Mucosa of rectum (tissue), 2 donors: ENCODE measurements around the gene RAPGEF2.
A peak's percentile ranks its signal among the peaks of the same experiment; 100 is the strongest.

ENCODE experiments used
- H3K27ac ChIP-seq, 2 donors: one replicate each; pipeline ENCODE4 v1.7.0; 2013; ENCODE audit warnings: inconsistent platforms in 2 of 2, low read depth in 2 of 2, low read length in 2 of 2
- H3K27me3 ChIP-seq, 2 donors: one replicate each; pipeline ENCODE4 v1.7.0; 2013; ENCODE audit warnings: low read length in 2 of 2; ENCODE audit not compliant: control insufficient read depth in 2 of 2, insufficient read depth in 2 of 2
- H3K36me3 ChIP-seq, 2 donors: one replicate each; pipeline ENCODE4 v1.7.0; 2013; ENCODE audit warnings: low read length in 2 of 2; ENCODE audit not compliant: control insufficient read depth in 2 of 2, insufficient read depth in 2 of 2
- H3K4me1 ChIP-seq, 2 donors: one replicate each; pipeline ENCODE4 v1.7.0; 2013; ENCODE audit warnings: low read length in 2 of 2, mild to moderate bottlenecking in 1 of 2; ENCODE audit not compliant: control insufficient read depth in 2 of 2, insufficient read depth in 2 of 2
- H3K4me3 ChIP-seq, 2 donors: one replicate each; pipeline ENCODE4 v1.7.0; 2013; ENCODE audit warnings: low read length in 2 of 2
- H3K9ac ChIP-seq, 2 donors: one replicate each; pipeline ENCODE4 v1.7.0; 2013; ENCODE audit warnings: low read length in 2 of 2, low read depth in 1 of 2, mild to moderate bottlenecking in 1 of 2
- H3K9me3 ChIP-seq, 2 donors: one replicate each; pipeline ENCODE4 v1.7.0; 2013; ENCODE audit warnings: low read length in 2 of 2; ENCODE audit not compliant: control insufficient read depth in 2 of 2
- donor health status: healthy.
- donor health status: Normal muscosa, but diverticular disease.

RAPGEF2 gene

GRCh38 chr4:159279084-159279483 lies 176.2 kb downstream of the RAPGEF2 start:
- H3K9me3 ChIP-seq, result no peaks in the 10 kb centered on the region

GRCh38 chr4:159280442-159281172 lies 177.7 kb downstream of the RAPGEF2 start:
- H3K36me3 ChIP-seq, result no peaks in the 10 kb centered on the region
- no peak overlapping the region for H3K9ac ChIP-seq
- H3K4me1 ChIP-seq, result peaks cover 4 to 6% of the 10 kb centered on the region in 2 donors
- no peaks in the 10 kb centered on the region for H3K27me3 ChIP-seq
- H3K27ac ChIP-seq, result peak overlapping the region; percentile 63 to 64
- H3K9me3 ChIP-seq, result no peaks in the 10 kb centered on the region
- peak overlapping the region in 1 of 2 donors; percentile 42 for H3K4me3 ChIP-seq

More at GRCh38 chr4:159279084-159279483, 176.2 kb downstream of the RAPGEF2 start:
- Histone ChIP-seq H3K9ac (no peak overlapping the region), H3K27me3 (no peaks in the 10 kb centered on the region), H3K4me3 (no peak overlapping the region), H3K36me3 (no peaks in the 10 kb centered on the region), H3K4me1 (peaks cover 4 to 8% of the 10 kb centered on the region in 2 donors), H3K27ac (peak overlapping the region in 1 of 2 donors; percentile 18)

- no peaks in the 10 kb centered on the region for H3K27me3 ChIP-seq
- no peaks in the 10 kb centered on the region for H3K36me3 ChIP-seq
- H3K9ac ChIP-seq, result no peak overlapping the region
- no peak overlapping the region for H3K4me3 ChIP-seq
- no peak overlapping the region for H3K27ac ChIP-seq
- no peaks in the 10 kb centered on the region for H3K9me3 ChIP-seq
- H3K4me1 ChIP-seq, result peaks cover 4 to 6% of the 10 kb centered on the region in 2 donors
These were observed 178.9 kb downstream of the RAPGEF2 start for GRCh38 chr4:159281771-159282170.

GRCh38 chr4:159282329-159282728 lies 179.4 kb downstream of the RAPGEF2 start:
- H3K27ac ChIP-seq, result no peak overlapping the region
- H3K36me3 ChIP-seq, result no peaks in the 10 kb centered on the region
- H3K9me3 ChIP-seq, result no peaks in the 10 kb centered on the region
- H3K27me3 ChIP-seq, result no peaks in the 10 kb centered on the region
- no peak overlapping the region for H3K4me3 ChIP-seq
- peaks cover 4 to 6% of the 10 kb centered on the region in 2 donors for H3K4me1 ChIP-seq
- H3K9ac ChIP-seq, result no peak overlapping the region

- Histone ChIP-seq H3K27me3 (no peaks in the 10 kb centered on the region), H3K4me1 (peaks cover 4 to 6% of the 10 kb centered on the region in 2 donors), H3K4me3 (no peak overlapping the region), H3K9ac (no peak overlapping the region), H3K27ac (no peak overlapping the region), H3K36me3 (no peaks in the 10 kb centered on the region), H3K9me3 (no peaks in the 10 kb centered on the region)
These were observed 180.1 kb downstream of the RAPGEF2 start for GRCh38 chr4:159282944-159283343.

DNA sequence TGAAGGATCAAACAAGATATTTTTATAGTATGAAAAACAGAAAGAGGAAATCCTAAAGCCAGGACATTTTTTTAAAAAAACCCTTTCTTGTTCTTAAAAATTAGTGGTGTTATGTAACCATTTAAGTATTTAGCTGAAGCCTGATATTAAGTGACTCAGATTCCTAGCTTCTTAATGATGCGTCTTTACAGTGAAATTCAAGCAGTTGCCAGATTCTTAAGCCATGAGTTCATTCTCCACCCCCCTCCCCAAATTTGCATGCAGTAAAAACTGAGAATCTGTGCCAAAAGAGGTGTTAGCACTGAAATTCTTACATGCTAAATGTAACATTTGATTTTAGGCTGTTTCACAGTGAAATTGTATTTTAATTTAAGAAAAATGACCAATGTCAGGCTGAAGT lies 180.8 kb downstream of the RAPGEF2 start:
- Histone ChIP-seq H3K4me1 (peaks cover 4 to 6% of the 10 kb centered on the region in 2 donors), H3K27me3 (no peaks in the 10 kb centered on the region), H3K4me3 (no peak overlapping the region), H3K27ac (no peak overlapping the region), H3K36me3 (no peaks in the 10 kb centered on the region), H3K9me3 (no peaks in the 10 kb centered on the region), H3K9ac (no peak overlapping the region)

DNA sequence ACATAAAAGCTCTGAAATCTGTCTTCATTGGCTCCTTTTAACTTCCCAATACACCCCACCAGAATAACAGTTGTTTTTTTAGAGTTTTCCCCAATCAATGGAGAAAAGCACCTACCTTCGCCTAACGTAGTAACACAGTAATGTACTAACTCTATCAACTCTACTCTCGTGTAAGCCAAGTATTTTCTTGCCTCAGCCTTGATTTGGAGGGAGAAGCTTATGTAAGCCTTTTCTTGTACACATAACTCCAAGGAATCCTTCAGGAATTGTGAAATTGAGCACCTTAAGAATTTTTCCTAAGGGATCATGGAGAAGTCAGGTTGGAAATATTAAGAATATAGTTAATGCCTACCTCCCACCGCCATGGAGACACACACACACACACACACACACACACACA lies 181.2 kb downstream of the RAPGEF2 start:
- no peak overlapping the region for H3K9ac ChIP-seq
- H3K4me1 ChIP-seq, result peaks cover 4 to 6% of the 10 kb centered on the region in 2 donors
- H3K27ac ChIP-seq, result no peak overlapping the region
- H3K27me3 ChIP-seq, result no peaks in the 10 kb centered on the region
- no peaks in the 10 kb centered on the region for H3K36me3 ChIP-seq
- H3K9me3 ChIP-seq, result no peaks in the 10 kb centered on the region
- H3K4me3 ChIP-seq, result no peak overlapping the region

DNA sequence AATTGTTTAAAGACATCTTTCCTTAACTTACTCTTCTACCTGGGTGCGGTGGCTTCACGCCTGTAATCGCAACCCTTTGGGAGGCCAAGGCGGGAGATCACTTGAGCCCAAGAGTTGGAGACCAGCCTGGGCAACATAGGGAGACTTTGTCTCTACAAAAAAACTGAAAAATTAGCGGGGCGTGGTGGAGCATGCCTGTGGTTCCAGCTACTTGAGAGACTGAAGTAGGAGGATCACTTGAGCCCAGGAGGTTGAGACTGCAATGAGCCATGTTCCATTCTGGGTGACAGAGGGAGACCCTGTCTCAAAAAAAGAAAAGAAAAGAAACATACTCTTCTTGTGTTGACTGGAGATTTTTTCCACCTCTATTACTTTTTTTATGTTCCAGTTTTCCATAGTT lies 181.9 kb downstream of the RAPGEF2 start:
- H3K27me3 ChIP-seq, result no peaks in the 10 kb centered on the region
- no peaks in the 10 kb centered on the region for H3K9me3 ChIP-seq
- H3K4me1 ChIP-seq, result peaks cover 4 to 6% of the 10 kb centered on the region in 2 donors
- H3K4me3 ChIP-seq, result no peak overlapping the region
- no peaks in the 10 kb centered on the region for H3K36me3 ChIP-seq
- H3K27ac ChIP-seq, result no peak overlapping the region
- H3K9ac ChIP-seq, result no peak overlapping the region

- H3K9ac ChIP-seq, result no peak overlapping the region
- no peaks in the 10 kb centered on the region for H3K27me3 ChIP-seq
- no peak overlapping the region for H3K4me3 ChIP-seq
- no peak overlapping the region for H3K27ac ChIP-seq
- no peaks in the 10 kb centered on the region for H3K9me3 ChIP-seq
- no peaks in the 10 kb centered on the region for H3K36me3 ChIP-seq
- H3K4me1 ChIP-seq, result no peaks in the 10 kb centered on the region
These were observed 184.9 kb downstream of the RAPGEF2 start for GRCh38 chr4:159287767-159288166.

GRCh38 chr4:159289682-159290081 lies 186.8 kb downstream of the RAPGEF2 start:
- no peak overlapping the region for H3K27ac ChIP-seq
- H3K27me3 ChIP-seq, result no peaks in the 10 kb centered on the region
- H3K4me3 ChIP-seq, result no peak overlapping the region
- no peaks in the 10 kb centered on the region for H3K36me3 ChIP-seq
- H3K9me3 ChIP-seq, result no peaks in the 10 kb centered on the region
- H3K4me1 ChIP-seq, result no peaks in the 10 kb centered on the region
- H3K9ac ChIP-seq, result no peak overlapping the region
